GM12872 (cell line): ENCODE measurements around the gene INPP4A.
A peak's percentile ranks its signal among the peaks of the same experiment; 100 is the strongest.

Experiments used
- CTCF ChIP-seq: IDR thresholded peaks from 3 replicates; pipeline ENCODE4 v1.5.1; 2011; ENCODE audit warnings: low read depth, mild to moderate bottlenecking, low read length, moderate library complexity; ENCODE audit not compliant: insufficient read depth

The INPP4A gene

GRCh38 chr2:98586551-98587140 lies 142.0 kb downstream of the INPP4A start:
- TF ChIP-seq CTCF = no peak

- TF ChIP-seq CTCF = no peak
Measured at GRCh38 chr2:98588880-98589431, 144.3 kb downstream of the INPP4A start.

DNA sequence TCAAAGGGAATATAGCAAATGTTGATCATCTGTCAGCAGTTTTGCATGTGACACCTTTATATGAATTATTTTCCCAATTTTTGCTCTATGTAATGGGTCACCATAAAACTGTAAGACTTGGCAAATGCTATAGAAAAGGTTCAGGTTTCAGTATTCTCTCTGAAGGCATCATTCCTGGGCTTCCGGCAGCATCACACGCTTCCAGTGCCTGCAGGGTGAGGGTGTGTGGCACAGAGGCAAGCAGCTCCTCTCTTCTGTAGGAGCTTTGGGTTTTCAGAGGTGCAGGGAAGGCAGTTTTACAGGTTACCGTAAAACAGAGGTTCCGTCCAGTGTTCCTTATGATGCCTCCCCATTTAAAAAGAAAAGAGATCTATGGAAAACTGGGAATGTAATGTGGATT lies 144.8 kb downstream of the INPP4A start:
- no peak for TF ChIP-seq CTCF

GRCh38 chr2:98592565-98592964 lies 147.9 kb downstream of the INPP4A start:
- TF ChIP-seq CTCF = no peak

DNA sequence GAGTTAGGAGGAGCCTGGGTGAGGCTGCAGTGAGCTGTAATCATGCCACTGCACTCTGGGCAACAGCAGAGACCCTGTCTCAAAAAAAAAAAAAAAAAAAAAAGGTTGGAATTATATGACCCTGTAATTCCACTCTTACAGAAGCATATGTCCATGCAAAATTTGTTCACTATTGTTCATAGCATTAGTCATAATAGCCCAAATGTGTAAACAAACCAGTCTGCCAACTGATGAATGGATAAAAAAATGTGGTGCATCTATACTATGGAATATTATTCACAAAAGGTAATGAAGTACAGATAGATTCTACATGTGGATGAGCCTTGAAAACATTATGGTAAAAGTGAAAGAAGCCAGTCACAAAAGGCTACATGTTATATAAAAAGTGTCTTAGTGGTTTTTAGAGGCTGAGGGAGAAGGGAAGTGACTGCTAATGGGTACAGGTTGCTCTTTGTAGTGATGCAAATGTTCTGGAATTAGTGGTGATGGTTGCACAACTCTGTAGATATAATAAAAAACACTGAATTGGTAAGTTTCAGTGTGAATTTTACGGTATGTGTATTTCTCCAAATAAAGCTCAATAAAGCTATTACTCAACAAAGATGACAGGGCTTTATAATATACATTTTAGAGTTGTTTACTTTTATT lies 154.2 kb downstream of the INPP4A start:
- TF ChIP-seq CTCF = no peak

DNA sequence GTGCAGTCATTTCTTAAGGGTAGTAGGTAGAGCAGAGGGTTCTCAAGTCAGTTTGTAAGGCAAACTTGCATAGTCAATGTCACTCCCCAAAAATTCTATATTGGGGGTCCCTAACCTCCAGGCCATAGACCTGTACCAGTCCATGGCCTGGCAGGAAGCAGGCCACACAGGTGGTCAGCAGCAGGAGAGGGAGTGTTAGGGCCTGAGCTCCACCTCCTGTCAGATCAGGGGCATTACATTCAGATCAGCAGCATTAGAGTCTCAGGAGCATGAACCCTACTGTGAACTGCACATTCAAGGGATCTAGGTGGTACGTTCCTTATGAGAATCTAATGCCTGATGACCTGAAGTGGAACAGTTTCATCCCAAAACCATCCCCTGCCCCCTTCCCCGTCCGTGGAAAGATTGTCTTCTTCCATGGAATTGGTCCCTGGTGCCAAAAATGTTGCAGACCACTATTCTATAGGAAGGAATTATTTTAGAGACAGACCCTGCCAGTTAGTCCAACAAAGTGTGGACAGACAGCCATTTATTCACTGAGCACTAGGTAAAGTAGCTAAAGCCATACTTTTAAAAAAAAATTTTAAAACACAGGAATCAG lies 157.0 kb downstream of the INPP4A start:
- TF ChIP-seq CTCF = peak; percentile 86

DNA sequence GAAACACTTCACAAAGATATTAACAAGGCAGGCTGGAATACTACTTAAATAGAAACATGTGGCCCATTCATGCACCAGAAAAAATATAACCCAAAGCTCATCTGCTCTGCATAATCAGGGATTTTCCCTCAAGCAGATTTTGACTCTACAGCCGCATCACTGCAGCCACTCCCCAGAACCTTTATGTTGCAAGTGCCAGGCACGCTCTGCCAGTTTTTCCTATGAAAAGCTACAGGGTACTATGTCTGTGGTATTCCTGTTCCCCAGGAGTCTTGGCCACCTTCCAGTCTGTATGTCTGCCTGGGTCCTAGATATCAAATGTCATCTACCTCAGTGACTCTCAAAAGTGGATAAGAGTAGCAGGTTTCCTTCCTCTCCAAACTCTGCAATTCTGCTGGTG lies 159.9 kb downstream of the INPP4A start:
- TF ChIP-seq CTCF = no peak
